ENCODE data around the gene FH.

FH gene

DNA sequence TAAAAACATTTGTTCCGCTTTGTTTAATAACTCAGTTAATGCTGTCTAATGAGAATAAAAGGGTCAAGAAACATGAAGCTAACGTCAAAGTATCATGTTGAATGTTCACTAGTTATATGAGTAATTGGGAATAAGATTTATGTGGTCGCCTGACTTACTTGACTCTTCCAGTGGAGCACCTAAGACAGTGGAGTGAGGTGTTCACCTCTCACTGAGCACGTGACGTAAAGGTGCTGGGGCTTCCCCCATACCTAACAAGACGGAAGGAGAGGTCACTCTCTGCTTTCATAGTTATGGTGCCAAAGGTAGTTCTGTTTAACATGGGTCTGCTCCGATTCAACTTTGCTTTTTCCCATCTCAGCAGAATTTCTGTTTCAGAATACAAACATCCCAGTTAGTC, 13.3 kb upstream of the FH start:
- Mint-ChIP-seq H3K27ac (no peak overlapping the region), H3K36me3 (no peaks in the 10 kb centered on the region), H3K9me3 (no peaks in the 10 kb centered on the region), H3K27me3 (no peaks in the 10 kb centered on the region), H3K4me1 (peaks cover 14% of the 10 kb centered on the region), H3K4me3 (no peak overlapping the region)

DNA sequence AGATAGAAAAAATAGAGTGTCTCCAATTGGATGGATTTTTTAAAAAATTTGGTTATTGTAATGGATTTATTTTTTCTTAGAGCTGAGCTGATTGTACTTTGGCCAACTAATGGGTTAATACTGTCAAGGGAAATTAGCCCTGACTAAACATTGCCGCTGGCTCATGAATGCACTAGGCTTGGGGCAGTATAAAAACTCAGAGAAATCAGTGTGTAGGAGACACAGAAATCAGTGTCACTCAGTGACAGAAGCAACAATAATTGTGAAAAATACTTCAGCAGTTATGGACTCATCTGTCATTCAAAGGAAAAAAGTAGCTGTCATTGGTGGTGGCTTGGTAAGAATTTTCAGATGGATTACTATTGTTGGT, 12.6 kb upstream of the FH start, which contains the start of gene KMO:
Gene KMO, plus strand, starts transcription at position 217 of the 370 bp plus-strand sequence. Its CDS starts 67 bp downstream, at position 284.
- no peaks in the 10 kb centered on the region for H3K9me3 Mint-ChIP-seq
- peak within 1 kb of the TSS; percentile 97 for H3K4me3 Mint-ChIP-seq
- H3K27ac Mint-ChIP-seq, result peak within 1 kb of the TSS; percentile 94
- H3K4me1 Mint-ChIP-seq, result peaks cover 14% of the 10 kb centered on the region
- H3K36me3 Mint-ChIP-seq, result no peaks in the 10 kb centered on the region
- H3K27me3 Mint-ChIP-seq, result no peaks in the 10 kb centered on the region

DNA sequence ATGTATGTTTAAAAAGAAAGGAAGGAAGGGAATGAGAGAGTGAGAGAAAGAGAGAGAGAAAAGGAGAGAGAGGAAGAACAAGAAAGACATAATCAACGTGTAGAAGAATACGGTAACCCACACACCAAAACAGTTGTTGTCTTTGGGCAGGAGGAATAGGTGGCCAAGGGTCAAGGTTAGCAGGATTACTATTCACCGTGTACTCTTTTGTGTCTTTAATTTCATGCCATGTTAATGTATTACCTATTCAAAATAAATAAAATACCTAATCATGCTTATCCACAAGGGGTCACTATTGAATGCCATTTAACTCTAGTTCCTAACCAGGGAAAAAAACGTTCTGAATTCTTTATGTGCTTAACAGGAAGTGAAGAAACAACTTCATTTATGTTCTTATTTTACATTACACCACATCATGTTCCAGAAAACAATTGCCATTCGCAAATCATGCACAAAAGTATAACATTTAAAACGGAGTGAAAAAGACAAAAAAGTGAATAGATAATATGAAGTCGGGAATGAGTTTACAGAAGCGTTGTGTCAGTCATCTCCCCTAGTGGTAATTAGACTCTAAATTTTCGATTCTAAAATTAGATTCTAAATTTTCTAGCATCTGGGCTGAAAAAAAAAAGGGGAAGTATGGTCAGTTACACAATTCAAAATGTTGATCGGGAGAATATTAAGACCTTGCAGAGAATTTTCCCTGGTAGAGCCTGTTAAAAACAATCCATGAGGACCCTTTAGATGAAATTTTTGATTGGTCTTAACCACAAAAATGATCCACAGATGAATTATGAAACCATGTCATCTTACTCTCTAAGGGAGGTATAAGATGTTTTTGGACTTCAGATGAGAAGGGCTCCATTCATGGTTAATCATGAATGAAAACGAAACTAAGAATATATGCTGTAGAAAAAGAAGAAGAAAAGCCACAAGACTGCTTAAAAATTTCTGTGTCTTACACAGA, 11.9 kb upstream of the FH start:
- peak overlapping the region; percentile 94 for H3K27ac Mint-ChIP-seq
- H3K9me3 Mint-ChIP-seq, result no peaks in the 10 kb centered on the region
- H3K4me3 Mint-ChIP-seq, result peak overlapping the region; percentile 97
- no peaks in the 10 kb centered on the region for H3K27me3 Mint-ChIP-seq
- H3K4me1 Mint-ChIP-seq, result peaks cover 14% of the 10 kb centered on the region
- H3K36me3 Mint-ChIP-seq, result no peaks in the 10 kb centered on the region

DNA sequence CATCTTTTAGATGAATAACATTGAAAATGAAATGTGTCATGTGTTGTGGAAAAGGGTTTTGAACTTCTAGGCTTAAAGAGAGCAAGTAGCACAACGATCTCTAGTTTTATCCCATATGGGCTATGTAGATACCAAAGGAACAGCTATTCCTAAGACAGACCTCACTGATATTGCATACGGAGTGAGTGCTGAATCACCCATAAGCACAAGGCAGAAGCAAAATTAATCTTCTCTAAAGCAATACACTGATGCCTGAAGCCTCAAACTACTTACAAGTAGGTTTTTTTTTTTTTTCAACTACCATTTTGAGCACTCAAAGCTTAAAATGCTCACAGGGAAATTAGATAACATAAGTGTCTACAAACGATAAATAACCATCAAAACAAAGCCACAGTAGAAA, 7.6 kb upstream of the FH start:
- H3K9me3 Mint-ChIP-seq, result no peaks in the 10 kb centered on the region
- H3K4me1 Mint-ChIP-seq, result peaks cover 14% of the 10 kb centered on the region
- H3K4me3 Mint-ChIP-seq, result no peak overlapping the region
- H3K36me3 Mint-ChIP-seq, result no peaks in the 10 kb centered on the region
- H3K27me3 Mint-ChIP-seq, result peaks cover 11% of the 10 kb centered on the region
- no peak overlapping the region for H3K27ac Mint-ChIP-seq

- Mint-ChIP-seq H3K27ac (no peak overlapping the region), H3K4me3 (no peak overlapping the region), H3K27me3 (peaks cover 15% of the 10 kb centered on the region), H3K4me1 (no peaks in the 10 kb centered on the region), H3K36me3 (no peaks in the 10 kb centered on the region), H3K9me3 (no peaks in the 10 kb centered on the region)
Observed at GRCh38 chr1:241525026-241525425, 5.5 kb upstream of the FH start.

GRCh38 chr1:241521718-241522117, 2.2 kb upstream of the FH start:
- Mint-ChIP-seq H3K36me3 (peaks cover 4% of the 10 kb centered on the region), H3K4me3 (no peak overlapping the region), H3K27me3 (peaks cover 15% of the 10 kb centered on the region), H3K4me1 (peaks cover 11% of the 10 kb centered on the region), H3K27ac (no peak overlapping the region), H3K9me3 (no peaks in the 10 kb centered on the region)

DNA sequence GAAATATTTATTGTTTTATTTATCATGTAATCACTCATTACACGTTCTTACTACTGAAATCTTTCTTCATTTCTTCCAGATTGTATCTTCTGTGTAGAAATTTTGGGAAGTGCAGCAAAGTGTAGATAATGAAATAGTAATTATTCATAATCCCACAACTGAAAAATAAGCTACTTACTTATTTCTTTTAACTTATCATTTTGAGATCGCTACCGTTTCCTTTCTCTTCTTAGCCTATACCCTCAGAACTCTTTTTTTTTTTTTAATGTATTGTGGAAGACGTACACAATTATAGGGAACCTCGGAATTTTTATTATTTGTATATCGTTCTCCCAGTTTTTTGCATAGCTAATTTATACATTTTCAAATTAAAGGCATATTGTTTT, 518 bp upstream of the FH start:
- peaks cover 14% of the 10 kb centered on the region for H3K27me3 Mint-ChIP-seq
- H3K4me3 Mint-ChIP-seq, result no peak overlapping the region
- no peaks in the 10 kb centered on the region for H3K9me3 Mint-ChIP-seq
- peaks cover 21% of the 10 kb centered on the region for H3K4me1 Mint-ChIP-seq
- H3K36me3 Mint-ChIP-seq, result peaks cover 9% of the 10 kb centered on the region
- H3K27ac Mint-ChIP-seq, result no peak overlapping the region

DNA sequence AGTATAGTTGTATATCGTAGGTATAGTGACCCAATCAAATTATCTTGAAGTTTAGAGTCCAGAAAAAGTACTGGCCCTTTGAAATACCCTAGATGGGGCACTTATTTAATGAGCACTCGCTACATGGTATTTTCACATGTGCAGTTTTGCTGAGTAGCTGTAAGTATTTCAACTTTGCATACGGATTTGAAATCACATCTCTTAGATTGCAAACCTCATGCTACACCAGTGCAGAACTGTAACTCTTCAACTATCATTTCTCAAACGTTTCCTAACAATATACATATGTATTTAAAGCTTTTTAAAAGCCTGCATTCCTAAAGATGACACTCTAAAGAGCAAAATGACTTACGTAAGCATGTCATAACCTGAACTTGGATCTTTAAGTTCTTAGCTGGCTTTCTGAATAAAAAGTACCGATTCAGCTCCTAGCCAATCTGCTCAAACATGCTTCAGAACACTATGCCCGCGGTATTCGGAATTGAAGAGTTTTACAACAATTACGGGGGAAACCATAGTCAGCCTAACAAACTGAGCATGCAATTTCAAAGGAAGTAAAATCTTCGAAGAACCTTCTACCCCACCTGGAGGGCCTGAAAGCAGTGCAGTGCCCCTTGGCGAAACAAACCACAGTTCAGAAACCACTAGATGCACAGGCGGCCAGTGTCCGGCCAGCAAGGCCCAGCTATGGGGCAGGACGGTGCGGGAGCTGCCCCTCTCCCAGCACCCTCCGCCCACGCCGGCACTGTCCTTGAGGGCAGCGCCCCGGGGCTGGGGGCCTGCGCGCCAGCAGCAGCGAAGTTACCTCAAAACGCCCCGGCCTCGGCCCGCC, 863 bp downstream of the FH start:
- Mint-ChIP-seq H3K4me1 (peaks cover 30% of the 10 kb centered on the region), H3K9me3 (no peaks in the 10 kb centered on the region), H3K27me3 (peaks cover 13% of the 10 kb centered on the region), H3K27ac (peak overlapping the region; percentile 61), H3K36me3 (peaks cover 11% of the 10 kb centered on the region), H3K4me3 (peak overlapping the region; percentile 90)

GRCh38 chr1:241513378-241513777, 6.2 kb downstream of the FH start:
- Mint-ChIP-seq H3K4me3 (no peak overlapping the region), H3K27me3 (no peaks in the 10 kb centered on the region), H3K36me3 (peaks cover 17% of the 10 kb centered on the region), H3K4me1 (peaks cover 30% of the 10 kb centered on the region), H3K9me3 (no peaks in the 10 kb centered on the region), H3K27ac (no peak overlapping the region)

DNA sequence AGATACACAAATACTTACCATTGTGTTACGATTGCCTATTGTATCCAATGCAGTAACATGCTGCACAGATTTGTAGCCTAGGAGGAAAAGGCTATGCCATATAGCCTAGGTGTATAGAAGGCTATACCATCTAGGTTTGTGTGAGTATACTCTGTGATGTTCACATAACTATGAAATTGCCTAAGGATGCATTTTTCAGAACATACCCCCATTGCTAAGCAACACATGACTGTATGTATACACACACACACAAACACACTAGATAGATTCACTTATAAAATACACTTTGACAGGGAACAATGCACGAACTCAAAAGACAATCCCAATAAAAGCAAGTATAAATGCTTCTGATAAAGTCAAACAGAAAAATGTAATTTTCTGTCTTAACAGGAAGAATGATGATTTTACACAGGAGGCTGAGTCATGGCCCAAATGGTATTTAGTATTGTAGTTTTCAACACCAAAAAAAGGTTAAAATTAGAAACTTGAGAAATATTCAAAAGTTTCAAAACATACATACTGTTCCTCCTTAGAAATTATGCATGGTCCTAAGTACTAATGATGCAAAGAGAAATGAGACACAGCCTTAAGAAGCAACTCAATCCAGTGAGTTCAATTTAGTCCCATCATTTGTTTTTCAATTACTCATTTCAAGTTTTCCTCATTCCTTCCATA, 12.2 kb downstream of the FH start:
- Mint-ChIP-seq H3K9me3 (no peaks in the 10 kb centered on the region), H3K4me3 (no peak overlapping the region), H3K27ac (no peak overlapping the region), H3K4me1 (peaks cover 11% of the 10 kb centered on the region), H3K27me3 (no peaks in the 10 kb centered on the region), H3K36me3 (peaks cover 24% of the 10 kb centered on the region)

DNA sequence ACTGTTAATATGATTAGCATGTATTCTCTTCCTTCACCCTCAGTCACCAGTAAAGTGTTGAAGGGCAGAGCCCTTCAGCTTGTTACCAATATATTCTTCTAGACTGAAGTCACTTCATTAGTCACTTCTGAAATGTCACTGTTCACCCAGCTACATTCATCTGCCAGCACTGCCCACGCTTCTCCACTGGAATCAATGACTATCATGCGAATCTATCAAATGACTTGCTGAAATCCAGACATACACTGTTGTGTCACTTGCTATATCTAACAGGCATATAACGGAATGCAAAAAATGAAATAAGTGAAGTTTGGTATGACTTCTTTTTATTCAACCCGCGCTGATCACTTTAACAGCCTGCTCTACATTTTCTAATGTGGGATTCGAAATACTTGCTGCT, 16.1 kb downstream of the FH start:
- Mint-ChIP-seq H3K4me3 (no peak overlapping the region), H3K4me1 (peaks cover 11% of the 10 kb centered on the region), H3K36me3 (peaks cover 34% of the 10 kb centered on the region), H3K9me3 (no peaks in the 10 kb centered on the region), H3K27me3 (no peaks in the 10 kb centered on the region), H3K27ac (no peak overlapping the region)

DNA sequence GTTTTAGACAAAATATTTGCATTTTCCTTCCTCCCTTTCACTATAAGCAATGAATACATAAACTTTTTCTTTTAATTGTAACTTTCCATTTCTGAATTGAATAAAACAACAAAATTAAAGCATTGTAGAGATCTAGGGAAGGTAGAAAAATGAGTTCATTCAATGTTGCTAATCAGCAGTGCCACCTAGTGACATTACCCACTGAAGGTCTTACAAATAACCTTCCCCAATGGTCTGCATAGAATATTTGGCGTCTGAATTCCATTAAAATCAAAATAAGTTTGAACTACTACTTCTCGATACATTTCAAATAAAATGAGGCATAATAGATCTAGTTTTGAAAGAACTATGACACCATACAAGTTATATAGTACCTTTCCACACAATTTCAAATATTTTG, 19.6 kb downstream of the FH start:
- Mint-ChIP-seq H3K27me3 (no peaks in the 10 kb centered on the region), H3K36me3 (peaks cover 38% of the 10 kb centered on the region), H3K9me3 (no peaks in the 10 kb centered on the region), H3K4me1 (peaks cover 11% of the 10 kb centered on the region), H3K27ac (no peak overlapping the region), H3K4me3 (no peak overlapping the region)

GRCh38 chr1:241495741-241496140, 23.8 kb downstream of the FH start:
- Mint-ChIP-seq H3K27me3 (no peaks in the 10 kb centered on the region), H3K27ac (no peak overlapping the region), H3K4me1 (no peaks in the 10 kb centered on the region), H3K9me3 (no peaks in the 10 kb centered on the region), H3K36me3 (peaks cover 24% of the 10 kb centered on the region), H3K4me3 (no peak overlapping the region)

DNA sequence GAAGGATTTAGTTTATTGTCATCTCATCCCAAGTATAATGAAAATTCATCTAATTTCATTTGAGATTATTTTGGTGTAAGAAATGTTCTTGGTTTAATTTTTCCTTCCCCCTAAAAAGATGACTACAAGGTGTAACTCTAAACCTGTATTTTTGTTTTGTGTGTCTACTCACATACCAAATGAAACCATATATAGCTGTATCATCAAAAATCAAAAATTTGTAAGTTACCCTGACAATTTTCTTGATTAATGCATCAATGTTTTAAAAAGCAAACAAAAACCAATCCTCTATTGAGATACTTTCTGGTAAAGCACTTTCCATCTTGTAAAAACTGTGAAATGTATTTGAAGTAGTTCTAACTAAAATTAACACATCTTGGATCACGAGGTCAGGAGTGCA, 30.8 kb downstream of the FH start:
- Mint-ChIP-seq H3K4me1 (peaks cover 4% of the 10 kb centered on the region), H3K27ac (no peak overlapping the region), H3K27me3 (no peaks in the 10 kb centered on the region), H3K4me3 (no peak overlapping the region), H3K36me3 (peaks cover 3% of the 10 kb centered on the region), H3K9me3 (no peaks in the 10 kb centered on the region)

DNA sequence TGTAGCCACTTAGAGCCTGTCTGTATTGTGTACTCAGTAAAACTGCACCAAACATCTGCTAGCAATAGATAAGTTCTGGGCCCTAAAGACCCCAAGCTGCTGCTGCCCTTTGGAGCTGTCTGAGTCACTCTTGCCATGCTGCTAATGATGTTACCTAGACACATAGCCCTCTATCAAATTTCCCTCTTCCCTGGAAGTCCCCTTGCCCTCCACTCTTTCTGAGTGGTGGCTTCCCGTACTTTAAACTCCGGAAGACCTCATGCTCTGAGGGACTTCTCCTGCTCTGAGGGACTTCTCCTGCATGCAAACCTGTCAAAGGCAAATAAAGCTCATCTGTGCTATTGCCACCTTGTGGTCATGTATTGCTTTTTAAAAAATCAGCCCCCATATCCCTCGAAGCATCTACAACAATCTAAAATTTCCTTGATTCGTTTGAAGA, 34.0 kb downstream of the FH start:
- no peaks in the 10 kb centered on the region for H3K27me3 Mint-ChIP-seq
- no peaks in the 10 kb centered on the region for H3K9me3 Mint-ChIP-seq
- H3K27ac Mint-ChIP-seq, result no peak overlapping the region
- H3K4me3 Mint-ChIP-seq, result no peak overlapping the region
- H3K36me3 Mint-ChIP-seq, result peaks cover 3% of the 10 kb centered on the region
- peaks cover 4% of the 10 kb centered on the region for H3K4me1 Mint-ChIP-seq
